NCI-H2107 treated with DMSO at 0.1 percent for 48 hours (cell line): Measurements from ENCODE around the gene ALDH18A1.
"Not testable (repeated sequence)": the region's sequence is repeated elsewhere in the genome, so short reads cannot be mapped to it uniquely, and the experiment has no call there.

Experiments
- DNase-seq: peaks from one replicate; lab custom pipeline; 2025; ENCODE audit not compliant: unreplicated experiment; lab: John Stamatoyannopoulos, UW

Gene ALDH18A1

DNA sequence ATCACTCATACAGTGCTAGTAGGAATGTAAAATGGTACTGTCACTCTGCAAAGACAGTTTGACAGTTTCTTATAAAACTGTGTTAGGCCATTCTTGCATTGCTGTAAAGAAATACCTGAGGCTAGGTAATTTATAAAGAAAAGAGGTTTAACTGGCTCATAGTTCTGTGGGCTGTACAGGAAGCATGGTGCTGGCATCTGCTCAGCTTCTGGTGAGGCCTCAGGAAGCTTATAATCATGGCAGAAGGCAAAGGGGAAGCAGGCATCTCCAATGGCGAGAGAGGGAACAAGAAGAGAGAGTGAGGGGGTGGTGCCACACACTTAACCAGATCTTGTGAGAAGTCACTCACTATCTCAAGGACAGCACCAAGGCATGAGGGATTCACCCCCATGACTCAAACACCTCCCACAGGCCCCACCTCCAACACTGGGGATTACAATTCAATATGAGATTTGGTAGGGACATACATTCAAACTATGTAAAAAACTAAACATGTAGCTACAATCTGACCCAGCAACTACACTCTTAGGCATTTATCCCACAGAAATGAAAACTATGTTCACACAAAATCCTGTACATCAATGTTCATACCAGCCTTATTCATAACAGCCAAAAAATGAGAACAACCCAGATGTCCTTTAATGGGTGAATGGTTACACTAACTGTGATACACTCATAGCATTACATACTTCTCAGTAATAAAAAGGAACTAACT is 5.0 kb downstream of the ALDH18A1 start:
- no peak for DNase-seq

DNA sequence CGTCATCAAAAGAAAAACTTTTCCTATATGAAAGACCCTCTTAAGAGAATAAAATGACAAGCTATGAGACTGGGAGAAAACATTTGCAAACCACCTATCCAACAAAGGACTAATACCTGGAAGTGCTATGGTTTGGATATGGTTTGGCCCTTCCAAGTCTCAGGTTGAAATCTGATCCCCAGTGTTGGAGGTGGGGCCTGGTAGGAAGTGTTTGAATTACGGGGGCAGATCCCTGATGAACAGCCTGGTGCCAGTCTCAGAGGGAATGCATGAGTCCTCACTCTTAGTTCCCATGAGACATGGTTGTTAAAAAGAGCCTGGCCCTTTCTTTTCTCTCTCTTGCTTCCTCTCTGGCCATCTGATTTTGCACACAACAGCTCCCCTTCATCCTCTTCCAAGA is 6.3 kb downstream of the ALDH18A1 start:
- peak; percentile 6 for DNase-seq

DNA sequence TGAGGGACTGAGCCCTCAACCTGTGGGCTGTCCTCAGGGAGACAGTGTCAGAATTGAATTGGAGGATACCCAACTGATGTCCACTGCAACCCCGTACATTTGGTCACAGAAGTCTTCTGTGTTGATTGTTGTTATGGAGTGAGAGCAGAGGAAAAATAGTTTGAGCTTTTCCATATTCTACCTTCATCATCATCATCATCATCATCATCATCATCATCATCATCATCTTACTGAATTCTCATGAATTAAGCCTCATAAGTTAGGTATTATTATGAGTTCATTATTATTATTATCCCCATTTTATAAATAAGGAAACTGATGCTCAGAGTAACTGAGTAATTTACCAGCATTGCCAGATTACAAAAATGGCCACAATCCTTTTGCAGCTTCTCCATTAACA is 8.4 kb downstream of the ALDH18A1 start:
- DNase-seq, result no peak

DNA sequence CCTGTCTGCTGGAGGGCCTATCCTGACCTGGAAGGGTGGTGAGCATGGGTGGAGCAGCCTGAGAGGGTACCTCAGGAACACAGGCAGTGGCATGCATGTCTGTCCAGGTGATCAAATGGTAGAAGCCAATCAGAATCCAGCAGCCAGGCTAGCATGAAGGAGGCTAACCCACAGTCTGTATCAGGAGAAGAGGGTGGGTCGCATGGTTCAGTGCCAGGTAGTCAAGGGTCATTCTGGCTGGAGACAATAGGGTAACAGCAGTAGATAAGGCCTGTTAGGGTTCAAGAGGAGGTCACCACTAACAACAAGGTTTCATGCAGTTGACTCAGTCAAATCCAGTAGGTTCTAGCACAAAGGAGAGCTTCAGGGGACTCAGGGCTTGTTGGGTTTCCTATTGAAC is 10.4 kb downstream of the ALDH18A1 start:
- no peak for DNase-seq

DNA sequence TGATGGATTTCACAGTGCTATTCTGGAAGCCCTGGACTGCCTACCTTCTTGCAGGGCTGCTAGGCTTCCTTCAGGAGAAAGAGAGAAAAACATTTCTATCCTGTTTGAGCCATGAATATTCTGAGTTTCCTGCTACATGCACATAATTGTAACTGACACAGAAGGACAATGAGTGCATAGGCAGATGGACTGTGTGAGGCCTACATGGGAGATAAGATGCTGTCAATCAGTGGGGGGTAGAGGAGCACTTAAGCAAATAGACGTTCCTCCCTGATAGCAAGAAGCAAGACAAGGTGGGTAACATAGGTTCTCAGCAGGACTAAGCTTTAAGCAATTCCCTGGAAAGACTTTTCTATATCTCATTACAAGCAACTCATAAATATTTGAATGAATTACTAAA is 11.6 kb downstream of the ALDH18A1 start:
- DNase-seq, result no peak

DNA sequence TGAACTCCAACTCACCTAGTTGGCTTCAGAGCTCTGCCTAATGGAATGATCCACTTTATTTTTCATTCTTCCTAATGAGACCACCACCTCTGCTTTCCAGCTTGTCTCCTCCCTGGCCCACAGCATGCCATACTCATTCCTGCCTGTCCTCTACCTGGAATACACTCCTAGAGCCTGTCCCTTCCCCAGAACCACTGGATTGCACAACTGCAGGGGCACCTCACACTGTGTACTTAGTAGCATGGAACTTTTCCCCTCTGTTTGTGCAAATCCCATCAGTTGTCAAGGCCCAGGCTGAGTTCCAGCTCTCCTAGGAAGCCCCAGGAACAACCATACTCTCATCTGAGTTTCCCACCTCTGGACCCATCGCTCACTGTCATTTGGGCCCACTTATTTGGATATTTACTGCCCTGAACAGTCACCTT is 15.6 kb downstream of the ALDH18A1 start:
- no peak for DNase-seq

DNA sequence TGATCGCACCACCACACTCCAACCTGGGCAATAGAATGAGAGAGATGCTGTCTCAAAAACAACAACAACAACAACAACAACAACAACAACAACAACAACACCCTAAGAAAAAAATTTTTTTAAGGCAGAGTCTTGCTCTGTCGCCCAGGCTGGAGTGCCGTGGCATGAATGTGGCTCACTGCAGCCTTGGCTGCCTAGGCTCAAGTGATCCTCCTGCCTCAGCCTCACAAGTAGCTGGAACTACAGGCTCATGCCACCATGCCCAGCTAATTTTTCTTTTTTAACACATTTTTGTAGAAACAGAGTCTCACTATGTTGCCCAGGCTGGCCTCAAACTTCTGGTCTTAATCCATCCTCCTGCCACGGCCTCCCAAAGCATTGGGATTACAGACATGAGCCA is 18.6 kb downstream of the ALDH18A1 start:
- DNase-seq, result no peak

DNA sequence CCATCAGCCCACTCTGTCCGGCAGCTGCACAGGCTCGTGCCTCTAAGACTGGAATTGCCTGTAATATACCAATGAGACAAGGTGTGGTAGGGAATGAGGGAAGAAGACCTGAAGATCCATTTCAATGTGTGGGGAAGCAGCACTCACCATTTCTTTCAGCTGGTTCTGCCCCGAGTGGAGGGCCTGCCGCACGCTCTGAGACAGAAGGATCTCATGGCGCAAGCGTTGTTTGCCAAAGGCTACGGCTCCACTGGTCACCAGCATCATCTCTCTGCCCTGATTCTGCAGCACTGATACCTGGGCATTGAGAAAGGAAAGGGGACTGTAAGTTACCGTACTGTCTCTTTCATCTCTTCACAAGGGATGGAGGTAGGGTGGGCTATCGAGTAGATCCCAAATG is 19.4 kb downstream of the ALDH18A1 start:
- DNase-seq, result no peak

DNA sequence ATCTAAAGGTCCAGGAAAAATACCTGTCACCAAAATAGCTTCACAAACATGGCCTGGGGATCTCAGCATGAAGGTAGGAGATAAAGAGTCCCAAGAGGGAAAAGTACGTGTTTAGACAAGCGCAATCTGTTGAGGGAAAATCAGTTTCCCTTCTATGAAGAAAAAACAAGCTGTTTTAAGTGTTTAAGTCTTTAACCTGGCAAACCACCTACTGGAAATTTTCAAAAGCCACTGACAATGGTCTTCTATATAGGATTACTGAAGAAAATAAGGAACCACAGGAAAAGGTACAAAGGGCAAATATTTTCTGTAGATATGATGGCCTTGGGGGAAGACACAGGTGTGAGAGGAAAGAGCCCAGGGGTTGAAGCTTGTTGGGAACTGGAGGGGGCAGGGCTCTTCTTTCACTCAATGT is 21.2 kb downstream of the ALDH18A1 start:
- DNase-seq, result no peak

DNA sequence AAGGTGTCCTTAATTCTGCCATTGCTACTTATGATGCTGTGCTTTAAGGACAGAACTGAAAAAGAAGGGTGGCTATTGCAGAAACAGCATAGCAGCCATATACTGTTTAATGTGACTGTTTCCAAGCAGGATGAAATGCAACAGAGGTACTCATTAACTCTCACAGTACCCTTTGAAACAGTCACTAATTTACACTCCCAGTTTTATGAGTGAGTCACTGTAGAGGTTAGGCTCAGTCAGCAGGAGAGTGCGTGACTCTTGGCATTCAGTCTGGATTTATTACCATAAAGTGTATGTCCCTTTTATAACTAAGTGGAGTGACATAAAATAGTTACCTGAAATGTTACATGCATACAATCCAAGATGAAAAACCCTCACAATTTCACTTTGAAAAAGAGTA is 27.7 kb downstream of the ALDH18A1 start:
- DNase-seq, result no peak

DNA sequence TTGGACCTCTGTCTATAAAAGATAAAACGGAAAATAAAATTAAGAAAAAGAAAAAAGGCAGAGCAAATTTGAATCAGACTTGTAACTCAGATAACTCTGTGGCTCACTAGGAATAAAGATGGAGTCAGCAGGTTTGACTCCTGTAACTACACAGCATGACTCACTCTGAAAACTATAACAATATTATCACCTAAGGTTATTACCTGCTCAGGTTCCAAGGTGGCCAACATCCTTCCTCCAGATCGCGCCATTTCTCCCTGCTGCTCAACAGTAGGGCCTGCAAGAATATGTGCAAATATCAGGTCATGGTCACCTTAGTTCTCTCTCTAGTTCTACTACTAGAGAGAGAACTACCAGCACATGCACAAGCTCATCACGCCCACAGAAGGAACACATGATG is 30.0 kb downstream of the ALDH18A1 start:
- DNase-seq, result no peak

DNA sequence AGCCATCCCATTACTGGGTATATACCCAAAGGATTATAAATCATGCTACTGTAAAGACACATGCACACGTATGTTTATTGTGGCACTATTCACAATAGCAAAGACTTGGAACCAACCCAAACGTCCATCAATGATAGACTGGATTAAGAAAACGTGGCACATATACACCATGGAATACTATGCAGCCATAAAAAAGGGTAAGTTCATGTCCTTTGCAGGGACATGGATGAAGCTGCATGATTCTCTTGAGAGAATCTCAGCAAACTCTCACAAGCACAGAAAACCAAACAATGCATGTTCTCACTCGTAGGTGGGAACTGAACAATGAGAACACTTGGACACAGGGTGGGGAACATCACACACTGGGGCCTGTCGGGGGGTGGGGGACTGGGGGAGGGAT is 36.1 kb downstream of the ALDH18A1 start:
- DNase-seq, result not testable (repeated sequence)

DNA sequence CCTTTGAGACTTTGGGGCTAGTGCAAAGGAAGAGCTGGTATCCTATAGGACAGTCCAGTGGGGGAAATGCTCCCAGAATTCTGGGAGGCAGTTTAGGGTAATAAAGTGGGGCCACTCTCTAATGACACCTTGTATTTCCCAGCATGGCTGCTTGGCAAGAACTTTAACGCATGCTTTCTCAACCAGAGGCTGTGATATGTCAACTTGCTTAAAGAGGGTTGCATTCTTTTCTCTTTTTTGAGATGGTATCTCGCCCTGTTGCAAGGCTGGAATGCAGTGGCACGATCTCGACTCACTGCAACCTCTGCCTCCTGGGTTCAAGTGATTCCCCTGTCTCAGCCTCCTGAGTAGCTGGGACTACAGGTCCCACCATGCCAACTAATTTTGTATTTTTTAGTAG is 38.4 kb downstream of the ALDH18A1 start:
- no peak for DNase-seq

DNA sequence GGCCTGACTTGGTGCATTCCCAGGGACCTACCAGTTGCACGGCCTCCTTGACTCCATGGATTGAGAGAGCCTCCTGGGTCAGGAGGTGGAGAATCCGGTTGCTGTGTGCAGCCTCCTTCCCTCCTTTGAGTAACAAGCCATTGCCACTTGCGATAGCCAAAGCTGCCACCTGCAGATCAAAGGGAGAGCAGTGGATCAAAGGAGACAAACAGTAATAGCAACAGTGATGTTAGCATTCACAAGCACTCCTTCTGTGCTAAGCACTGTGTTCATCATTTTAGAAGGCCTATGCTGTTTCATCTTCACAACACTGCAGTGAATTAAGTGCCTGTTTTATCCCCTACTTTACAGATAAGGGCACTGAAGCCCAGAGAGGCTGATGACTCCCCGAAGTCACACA is 40.1 kb downstream of the ALDH18A1 start:
- no peak for DNase-seq

DNA sequence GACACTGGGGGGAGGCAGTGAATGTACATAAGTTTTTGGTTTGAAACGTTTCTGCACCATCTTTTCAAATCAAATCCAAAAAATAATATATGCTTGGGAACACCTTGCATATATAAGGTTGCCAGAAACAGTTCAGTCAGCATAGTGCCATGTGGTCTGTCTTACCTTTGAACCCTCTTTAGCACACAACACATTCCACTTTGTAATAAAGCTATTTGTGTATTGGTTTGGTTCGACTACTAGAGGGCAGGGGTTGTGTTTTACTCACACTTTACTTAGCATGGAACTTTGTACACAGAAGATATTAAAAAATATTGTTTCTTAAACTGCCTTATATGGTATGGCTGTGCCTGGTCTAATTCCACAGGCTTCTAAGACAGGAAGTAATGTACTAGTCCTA is 43.2 kb downstream of the ALDH18A1 start:
- DNase-seq, result no peak

DNA sequence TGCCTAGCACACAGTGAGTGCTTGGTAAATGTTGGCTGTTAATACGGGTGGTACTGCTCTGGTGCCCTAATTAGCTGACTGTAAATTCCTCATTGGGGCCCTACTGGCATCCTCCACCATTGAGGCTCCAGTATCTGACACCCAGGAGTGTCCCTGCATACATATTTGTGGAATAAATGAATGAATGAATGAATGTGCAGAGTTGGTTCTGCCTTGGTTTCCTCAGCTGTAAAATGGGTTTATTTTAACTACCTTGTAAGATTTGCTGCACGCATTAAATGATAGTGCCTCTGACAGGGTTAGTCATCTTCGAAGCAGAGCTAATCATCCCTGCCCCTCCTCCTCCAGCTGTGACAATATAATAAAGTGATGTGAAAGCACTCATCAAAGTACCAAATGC is 45.8 kb downstream of the ALDH18A1 start:
- DNase-seq, result no peak

DNA sequence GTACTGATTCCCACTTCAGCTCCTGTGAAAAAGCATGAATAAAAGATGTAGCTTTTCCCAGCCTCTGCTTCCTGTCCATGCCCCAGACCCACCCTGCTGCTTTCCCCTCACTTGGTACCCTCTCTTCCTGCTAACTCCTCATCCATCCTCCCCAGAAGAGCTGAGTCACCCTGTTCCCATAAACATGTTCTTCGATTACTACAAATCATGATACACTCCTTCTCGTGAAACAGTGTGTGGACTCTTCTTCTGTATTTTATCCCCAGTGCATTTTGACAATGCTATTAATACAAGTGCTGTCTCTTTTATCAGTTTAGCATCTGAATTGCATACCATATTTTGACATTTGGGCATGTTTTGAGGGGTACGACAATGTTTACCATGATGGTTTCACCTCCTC is 49.6 kb downstream of the ALDH18A1 start:
- DNase-seq, result no peak

DNA sequence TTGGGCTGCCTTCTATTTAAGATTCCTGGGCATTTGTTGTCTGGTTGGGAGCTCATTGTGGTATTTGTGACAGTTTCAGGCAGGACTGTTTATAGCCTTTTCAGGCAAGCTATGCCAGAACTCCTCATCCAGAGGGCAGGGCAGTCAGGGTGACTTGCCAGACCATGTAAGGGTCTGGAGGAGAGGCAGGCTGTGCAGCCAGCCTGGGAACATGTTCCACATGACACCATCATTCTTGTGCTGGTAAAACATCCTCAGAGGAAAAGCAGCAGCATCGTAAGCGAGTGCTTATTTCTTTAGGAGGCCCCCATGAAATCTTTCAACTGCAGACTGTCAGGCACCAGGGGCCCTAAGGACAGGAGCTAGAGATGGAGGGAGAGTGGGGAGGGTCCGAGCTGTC is 51.3 kb downstream of the ALDH18A1 start:
- no peak for DNase-seq

DNA sequence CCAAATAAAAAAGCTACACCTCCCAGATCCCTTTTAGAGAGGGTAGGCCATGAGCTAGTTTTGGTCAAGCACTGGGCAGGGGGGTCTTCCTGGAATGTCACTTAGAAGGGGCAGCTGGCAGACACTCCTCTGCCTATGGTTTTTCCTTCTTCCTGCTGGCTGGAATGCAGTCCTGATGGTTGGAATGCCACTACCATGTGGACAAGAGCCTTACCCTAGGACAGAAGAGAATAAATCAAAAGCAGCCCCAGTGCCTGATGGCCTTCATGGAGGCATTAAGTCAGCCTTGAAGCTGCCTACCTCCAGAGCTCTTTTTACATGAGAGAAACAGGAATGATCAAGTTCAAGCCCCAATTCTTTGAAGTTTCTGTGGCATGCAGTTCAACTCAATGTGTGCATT is 51.9 kb downstream of the ALDH18A1 start:
- no peak for DNase-seq

DNA sequence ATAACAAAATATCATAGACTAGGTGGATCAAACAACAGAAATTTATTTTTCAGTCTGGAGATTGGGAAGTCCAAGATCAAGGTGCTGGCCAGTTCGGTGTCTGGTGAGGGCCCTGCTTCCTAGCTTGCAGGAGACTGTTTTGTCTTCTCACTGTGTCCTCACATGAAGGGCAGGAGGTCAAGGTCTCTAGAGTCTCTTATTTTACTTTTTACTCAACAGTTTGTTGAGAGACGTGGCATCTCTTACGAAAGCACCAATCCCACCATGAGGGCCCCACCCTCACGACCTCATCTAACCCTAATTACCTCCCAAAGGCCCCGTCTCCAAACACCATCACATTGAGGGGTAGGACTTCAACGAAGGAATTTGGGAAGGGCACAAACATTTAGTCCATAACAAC is 54.1 kb downstream of the ALDH18A1 start:
- DNase-seq, result no peak

DNA sequence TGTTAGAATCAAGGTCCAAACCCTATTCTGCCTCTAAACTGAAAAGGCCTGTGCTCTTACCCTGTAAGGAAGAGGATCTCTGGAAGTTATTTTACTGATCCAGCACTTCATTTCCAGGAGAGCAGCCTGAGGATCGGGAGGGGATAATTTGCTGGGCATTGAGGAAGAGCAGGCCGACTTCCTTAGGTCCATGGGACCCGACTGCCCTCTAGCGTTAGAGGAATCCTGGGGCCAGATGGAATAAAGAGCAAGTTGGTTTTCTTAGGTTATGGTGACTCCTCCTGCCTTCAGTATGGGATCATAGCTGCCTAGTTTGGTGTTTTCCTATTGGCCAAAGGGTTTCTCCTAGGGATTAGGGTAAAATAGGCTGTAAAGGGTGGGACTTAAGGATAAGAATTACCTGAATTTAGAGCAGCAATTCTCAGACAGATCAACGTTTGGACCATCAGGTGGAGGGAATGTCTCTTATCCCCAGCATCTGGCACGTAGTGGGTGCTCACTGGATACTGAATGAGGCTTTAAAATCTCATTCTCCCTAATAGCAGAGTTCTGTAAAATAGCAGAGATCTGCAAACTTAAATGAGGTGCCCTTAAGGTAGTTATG is 55.3 kb downstream of the ALDH18A1 start:
- DNase-seq, result peak; percentile 54

DNA sequence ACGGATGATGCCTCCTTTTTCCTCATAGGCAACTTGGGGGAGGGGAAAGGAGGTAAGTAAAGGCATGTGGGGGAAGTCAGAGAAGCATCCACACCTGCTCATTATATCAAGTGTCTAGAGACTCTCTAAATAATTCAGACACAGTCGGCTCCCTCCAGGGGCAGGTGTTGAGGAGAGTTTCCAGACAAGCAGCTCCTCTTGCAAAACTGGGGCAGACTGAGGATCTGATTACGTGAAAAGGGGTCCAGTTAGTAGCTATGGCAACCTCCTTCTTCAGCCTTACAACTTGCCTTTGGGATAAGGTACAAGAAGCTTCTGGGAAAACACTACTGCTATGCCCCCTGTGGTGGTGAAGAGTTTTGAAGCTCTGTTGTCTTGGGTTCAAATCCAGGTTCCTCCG is 56.4 kb downstream of the ALDH18A1 start:
- no peak for DNase-seq

DNA sequence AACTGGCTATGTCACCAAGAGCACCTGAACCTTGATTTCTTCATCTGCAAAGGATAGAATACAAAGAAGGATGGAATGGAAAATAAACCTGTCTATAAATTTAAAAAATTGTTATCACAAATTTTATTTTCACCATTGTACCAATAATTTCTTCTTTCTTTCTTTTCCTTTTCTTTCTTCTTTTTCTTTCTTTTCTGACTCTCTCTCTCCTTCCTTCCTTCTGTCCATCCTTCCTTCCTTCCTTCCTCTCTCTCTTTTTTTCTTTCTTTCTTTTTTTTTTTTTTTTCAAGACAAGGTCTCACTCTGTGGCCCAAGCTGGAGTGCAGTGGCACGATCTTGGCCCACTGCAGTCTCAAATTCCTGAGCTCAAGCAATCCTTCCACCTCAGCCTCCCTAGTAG is 58.7 kb downstream of the ALDH18A1 start:
- DNase-seq, result no peak
